H9 (cell line): ENCODE results near the gene SH3GL1. TPM values are rescaled to one million over a fixed set of nuclear protein-coding genes. Genes with fewer than 3 reads are reported as not detected.

Experiments used
- DNase-seq: peaks from one replicate; pipeline ENCODE4 v3.0.0-alpha.2; 2017
- H2AFZ ChIP-seq: one replicate; pipeline ENCODE4 v1.6.1; 2013; ENCODE audit warnings: mild to moderate bottlenecking, low read length, control low read depth, moderate library complexity
- H2AK5ac ChIP-seq: 2 replicates; pipeline ENCODE4 v1.6.1; 2013; ENCODE audit warnings: low read length, control low read depth, mixed read lengths; ENCODE audit not compliant: insufficient read length
- H2BK120ac ChIP-seq: one replicate; pipeline ENCODE4 v1.6.1; 2013; ENCODE audit warnings: low read depth, mild to moderate bottlenecking, low read length, control low read depth, inconsistent platforms; ENCODE audit not compliant: poor library complexity, severe bottlenecking
- H2BK12ac ChIP-seq: 2 replicates; pipeline ENCODE4 v1.6.1; 2013; ENCODE audit warnings: low read length, control low read depth, mixed read lengths, low read depth; ENCODE audit not compliant: insufficient read length
- H2BK15ac ChIP-seq: 2 replicates; pipeline ENCODE4 v1.6.1; 2013; ENCODE audit warnings: low read depth, low read length, control low read depth
- H2BK20ac ChIP-seq: one replicate; pipeline ENCODE4 v1.6.1; 2013; ENCODE audit warnings: low read depth, mild to moderate bottlenecking, low read length, control low read depth, inconsistent platforms; ENCODE audit not compliant: poor library complexity, severe bottlenecking
- H2BK5ac ChIP-seq: 2 replicates; pipeline ENCODE4 v1.6.1; 2013; ENCODE audit warnings: low read length, control low read depth, mixed read lengths; ENCODE audit not compliant: insufficient read length
- H3K14ac ChIP-seq: 2 replicates; pipeline ENCODE4 v1.6.1; 2013; ENCODE audit warnings: low read length, control low read depth; ENCODE audit not compliant: insufficient read depth
- H3K18ac ChIP-seq: 2 replicates; pipeline ENCODE4 v1.6.1; 2013; ENCODE audit warnings: low read depth, mild to moderate bottlenecking, mixed read lengths, low read length, control low read depth; ENCODE audit not compliant: insufficient read length
- H3K23ac ChIP-seq: 2 replicates; pipeline ENCODE4 v1.6.1; 2013; ENCODE audit warnings: low read length, control low read depth, mixed read lengths, low read depth; ENCODE audit not compliant: insufficient read length
- H3K23me2 ChIP-seq: 2 replicates; pipeline ENCODE4 v1.6.1; 2013; ENCODE audit warnings: low read depth, mild to moderate bottlenecking, mixed read lengths, low read length, control low read depth; ENCODE audit not compliant: insufficient read length, poor library complexity, severe bottlenecking
- H3K27ac ChIP-seq: 2 replicates; pipeline ENCODE4 v1.5.1; 2013; ENCODE audit warnings: low read length, control low read depth, mixed read lengths, low read depth; ENCODE audit not compliant: insufficient read length
- H3K27me3 ChIP-seq: 2 replicates; pipeline ENCODE4 v1.6.1; 2013; ENCODE audit warnings: low read length, control low read depth, inconsistent platforms; ENCODE audit not compliant: insufficient read depth
- H3K4ac ChIP-seq: 2 replicates; pipeline ENCODE4 v1.6.1; 2013; ENCODE audit warnings: low read depth, mild to moderate bottlenecking, control low read depth, inconsistent platforms, low read length, moderate library complexity
- H3K4me1 ChIP-seq: 2 replicates; pipeline ENCODE4 v1.6.1; 2013; ENCODE audit warnings: low read length, control low read depth, inconsistent platforms; ENCODE audit not compliant: insufficient read depth
- H3K4me2 ChIP-seq: 2 replicates; pipeline ENCODE4 v1.6.1; 2013; ENCODE audit warnings: low read length, control low read depth, mixed read lengths; ENCODE audit not compliant: insufficient read length, insufficient read depth
- H3K56ac ChIP-seq: 2 replicates; pipeline ENCODE4 v1.6.1; 2013; ENCODE audit warnings: low read depth, mild to moderate bottlenecking, mixed read lengths, low read length, control low read depth; ENCODE audit not compliant: insufficient read length
- H3K79me1 ChIP-seq: 2 replicates; pipeline ENCODE4 v1.6.1; 2013; ENCODE audit warnings: low read depth, mild to moderate bottlenecking, moderate library complexity, low read length, control low read depth, inconsistent platforms; ENCODE audit not compliant: insufficient read depth, poor library complexity, severe bottlenecking
- H3K79me2 ChIP-seq: 2 replicates; pipeline ENCODE4 v1.6.1; 2013; ENCODE audit warnings: low read length, control low read depth, inconsistent platforms; ENCODE audit not compliant: insufficient read depth
- H3K9ac ChIP-seq: 2 replicates; pipeline ENCODE4 v1.6.1; 2013; ENCODE audit warnings: low read length, control low read depth, mixed read lengths; ENCODE audit not compliant: insufficient read length; ENCODE audit errors: extremely low read depth
- H3K9me3 ChIP-seq: one replicate; pipeline ENCODE4 v1.6.1; 2013; ENCODE audit warnings: low read depth, low read length, inconsistent platforms; ENCODE audit not compliant: control insufficient read depth
- H3T11ph ChIP-seq: one replicate; pipeline ENCODE4 v1.6.1; 2013; ENCODE audit warnings: mild to moderate bottlenecking, low read length, control low read depth, inconsistent platforms
- H4K20me1 ChIP-seq: one replicate; pipeline ENCODE4 v1.6.1; 2013; ENCODE audit not compliant: control insufficient read depth, insufficient read length, insufficient read depth
- H4K5ac ChIP-seq: 2 replicates; pipeline ENCODE4 v1.6.1; 2013; ENCODE audit warnings: low read depth, mild to moderate bottlenecking, mixed read lengths, low read length, control low read depth; ENCODE audit not compliant: insufficient read length
- H4K8ac ChIP-seq: replicated peaks from 2 replicates; pipeline ENCODE4 v1.6.1; 2013; ENCODE audit warnings: low read length, control low read depth, mixed read lengths, low read depth; ENCODE audit not compliant: insufficient read length
- H4K91ac ChIP-seq: 2 replicates; pipeline ENCODE4 v1.6.1; 2013; ENCODE audit warnings: low read depth, mild to moderate bottlenecking, moderate library complexity, mixed read lengths, low read length, control low read depth; ENCODE audit not compliant: insufficient read length
- H3K27ac Mint-ChIP-seq, 3 experiments: 2 replicates in 2 of 3; 3 replicates in 1 of 3; pipeline ENCODE4 v1.8.0; 2020 to 2021; ENCODE audit warnings: mixed read lengths in 3 of 3, mild to moderate bottlenecking in 1 of 3, moderate library complexity in 1 of 3
- H3K27me3 Mint-ChIP-seq: 2 replicates; pipeline ENCODE4 v1.8.0; 2021; ENCODE audit warnings: low read depth, mild to moderate bottlenecking, moderate library complexity, mixed read lengths
- H3K36me3 Mint-ChIP-seq, 3 experiments: 2 replicates in 2 of 3; 3 replicates in 1 of 3; pipeline ENCODE4 v1.8.0; 2020 to 2021; ENCODE audit warnings: low read depth in 3 of 3, mixed read lengths in 3 of 3; ENCODE audit not compliant: insufficient read depth in 1 of 3
- H3K4me1 Mint-ChIP-seq, 2 experiments: 2 replicates each; pipeline ENCODE4 v1.8.0; 2020; ENCODE audit warnings: mixed read lengths in 2 of 2
- H3K4me3 Mint-ChIP-seq, 2 experiments: 2 replicates in 1 of 2; 3 replicates in 1 of 2; pipeline ENCODE4 v1.8.0; 2020 to 2021; ENCODE audit warnings: mild to moderate bottlenecking in 2 of 2, mixed read lengths in 2 of 2, moderate library complexity in 1 of 2
- H3K9me3 Mint-ChIP-seq, 2 experiments: 2 replicates in 1 of 2; 3 replicates in 1 of 2; pipeline ENCODE4 v1.8.0; 2020; ENCODE audit warnings: mild to moderate bottlenecking in 2 of 2, mixed read lengths in 2 of 2, moderate library complexity in 1 of 2
- WGBS: extraction: QIAGEN DNeasy Blood & Tissue Kit; methylation state at CpG from one replicate; pipeline ENCODE4 v1.1.7; 2013; ENCODE audit warnings: missing lambda C conversion rate, low lambda C conversion rate, mixed read lengths; ENCODE audit not compliant: insufficient read length; ENCODE audit errors: extremely low coverage; 5-methylcytosine and 5-hydroxymethylcytosine counted together
- total RNA-seq: library from RNA; stranded (reverse); gene quantifications from 2 replicates; pipeline ENCODE4 v1.2.1, GENCODE V29; 2021
- TF ChIP-seq, protein P1 (sequence below): fragments of 200-600 bp; sonication (generic); conservative IDR thresholded peaks from 3 replicates; pipeline ENCODE4 v1.8.0; 2021; ENCODE audit warnings: antibody characterized with exemption, mild to moderate bottlenecking

The SH3GL1 gene
- total RNA-seq, 1 experiment from 2014 or later, result 85.5 TPM

DNA sequence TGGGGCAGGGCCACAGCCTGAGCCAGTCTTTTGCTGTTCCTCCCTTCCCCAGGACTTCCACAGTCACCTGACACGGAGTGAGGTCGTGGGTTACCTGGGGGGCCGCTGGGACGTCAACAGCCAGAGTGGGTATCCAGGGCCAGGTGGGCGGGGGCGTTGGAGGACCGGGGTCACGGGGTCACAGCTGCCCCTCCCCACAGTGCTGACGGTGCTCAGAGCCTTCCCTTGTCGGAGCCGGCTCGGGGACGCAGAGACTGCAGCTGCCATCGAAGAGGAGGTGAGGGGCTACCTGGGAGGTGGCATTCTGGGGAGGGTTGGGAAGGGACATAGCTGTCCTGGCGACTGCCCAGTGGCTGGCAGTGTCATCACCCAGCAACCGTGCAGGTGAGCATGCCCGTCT, 45.5 kb downstream of the SH3GL1 start:
- Histone ChIP-seq H3K4me1 (no peaks in the 10 kb centered on the region), H4K5ac (no peak overlapping the region), H2BK20ac (no peak overlapping the region), H3K14ac (no peak overlapping the region), H3K27ac (no peak overlapping the region), H2AK5ac (no peak overlapping the region), H4K8ac (no peak overlapping the region), H3K79me1 (no peaks in the 10 kb centered on the region), H2AFZ (no peak overlapping the region), H2BK12ac (no peak overlapping the region), H2BK15ac (no peak overlapping the region), H3K79me2 (no peaks in the 10 kb centered on the region), H2BK120ac (no peak overlapping the region), H2BK5ac (no peak overlapping the region), H3K23me2 (no peaks in the 10 kb centered on the region), H4K20me1 (no peaks in the 10 kb centered on the region), H4K91ac (no peak overlapping the region), H3K4ac (no peak overlapping the region), H3K4me2 (no peak overlapping the region), H3T11ph (no peak overlapping the region), H3K27me3 (no peaks in the 10 kb centered on the region), H3K9me3 (no peaks in the 10 kb centered on the region), H3K23ac (no peak overlapping the region), H3K9ac (no peak overlapping the region), H3K18ac (no peak overlapping the region), H3K56ac (no peak overlapping the region)
- Mint-ChIP-seq H3K4me1 (peaks cover 0 to 2% of the 10 kb centered on the region in 2 experiments; a peak in 1 of 4 replicates), H3K27me3 (peaks cover 2% of the 10 kb centered on the region; the same call in 1 of the 2 replicates), H3K9me3 (no peaks in the 10 kb centered on the region; a peak in 1 of 5 replicates), H3K27ac (no peak overlapping the region), H3K36me3 (peaks cover 5 to 41% (median 28%) of the 10 kb centered on the region in 3 experiments; a peak in 6 of 7 replicates), H3K4me3 (no peak overlapping the region)
- no CpG with 5 or more reads among the region's 17 CpGs for WGBS
- DNase-seq, result no peak
- TF ChIP-seq, protein P1, sequence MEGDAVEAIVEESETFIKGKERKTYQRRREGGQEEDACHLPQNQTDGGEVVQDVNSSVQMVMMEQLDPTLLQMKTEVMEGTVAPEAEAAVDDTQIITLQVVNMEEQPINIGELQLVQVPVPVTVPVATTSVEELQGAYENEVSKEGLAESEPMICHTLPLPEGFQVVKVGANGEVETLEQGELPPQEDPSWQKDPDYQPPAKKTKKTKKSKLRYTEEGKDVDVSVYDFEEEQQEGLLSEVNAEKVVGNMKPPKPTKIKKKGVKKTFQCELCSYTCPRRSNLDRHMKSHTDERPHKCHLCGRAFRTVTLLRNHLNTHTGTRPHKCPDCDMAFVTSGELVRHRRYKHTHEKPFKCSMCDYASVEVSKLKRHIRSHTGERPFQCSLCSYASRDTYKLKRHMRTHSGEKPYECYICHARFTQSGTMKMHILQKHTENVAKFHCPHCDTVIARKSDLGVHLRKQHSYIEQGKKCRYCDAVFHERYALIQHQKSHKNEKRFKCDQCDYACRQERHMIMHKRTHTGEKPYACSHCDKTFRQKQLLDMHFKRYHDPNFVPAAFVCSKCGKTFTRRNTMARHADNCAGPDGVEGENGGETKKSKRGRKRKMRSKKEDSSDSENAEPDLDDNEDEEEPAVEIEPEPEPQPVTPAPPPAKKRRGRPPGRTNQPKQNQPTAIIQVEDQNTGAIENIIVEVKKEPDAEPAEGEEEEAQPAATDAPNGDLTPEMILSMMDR, result no peak
